ENCODE results near the gene OTC.

GRCh38 chrX:38375891-38376290, 23.5 kb downstream of the OTC start:
- TF ChIP-seq, protein P1, sequence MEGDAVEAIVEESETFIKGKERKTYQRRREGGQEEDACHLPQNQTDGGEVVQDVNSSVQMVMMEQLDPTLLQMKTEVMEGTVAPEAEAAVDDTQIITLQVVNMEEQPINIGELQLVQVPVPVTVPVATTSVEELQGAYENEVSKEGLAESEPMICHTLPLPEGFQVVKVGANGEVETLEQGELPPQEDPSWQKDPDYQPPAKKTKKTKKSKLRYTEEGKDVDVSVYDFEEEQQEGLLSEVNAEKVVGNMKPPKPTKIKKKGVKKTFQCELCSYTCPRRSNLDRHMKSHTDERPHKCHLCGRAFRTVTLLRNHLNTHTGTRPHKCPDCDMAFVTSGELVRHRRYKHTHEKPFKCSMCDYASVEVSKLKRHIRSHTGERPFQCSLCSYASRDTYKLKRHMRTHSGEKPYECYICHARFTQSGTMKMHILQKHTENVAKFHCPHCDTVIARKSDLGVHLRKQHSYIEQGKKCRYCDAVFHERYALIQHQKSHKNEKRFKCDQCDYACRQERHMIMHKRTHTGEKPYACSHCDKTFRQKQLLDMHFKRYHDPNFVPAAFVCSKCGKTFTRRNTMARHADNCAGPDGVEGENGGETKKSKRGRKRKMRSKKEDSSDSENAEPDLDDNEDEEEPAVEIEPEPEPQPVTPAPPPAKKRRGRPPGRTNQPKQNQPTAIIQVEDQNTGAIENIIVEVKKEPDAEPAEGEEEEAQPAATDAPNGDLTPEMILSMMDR (conservative IDR thresholded peaks at IDR 0.05), result no peak
- no peak for TF ChIP-seq EZH2 (IDR thresholded peaks at IDR 0.05; ENCODE audit: low read depth)
